Measurements from ENCODE around the gene TXNDC17. TPM values are rescaled to one million over a fixed set of nuclear protein-coding genes. Genes with fewer than 3 reads are reported as not detected.
"Not testable (repeated sequence)": the region's sequence is repeated elsewhere in the genome, so short reads cannot be mapped to it uniquely, and the experiment has no call there.

The TXNDC17 gene
- total RNA-seq, 1 donor from 2014 or later = 59.2 TPM

DNA sequence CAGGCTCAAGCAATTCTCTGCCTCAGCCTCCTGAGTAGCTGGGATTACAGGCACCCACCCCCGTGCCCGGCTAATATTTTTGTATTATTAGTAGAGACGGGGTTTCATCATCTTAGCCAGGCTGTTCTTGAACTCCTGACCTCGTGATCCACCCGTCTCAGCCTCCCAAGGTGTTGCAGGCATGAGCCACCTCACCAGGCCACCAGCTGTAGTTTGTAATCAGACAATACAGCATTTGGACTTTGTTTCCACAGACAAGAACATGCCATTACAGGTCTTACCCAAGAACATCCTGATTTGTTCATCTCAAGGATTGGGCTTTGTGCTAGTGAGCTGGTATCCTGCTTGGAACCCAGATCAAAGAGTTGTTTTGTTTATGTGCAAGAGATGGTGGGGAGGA, 40.8 kb downstream of the TXNDC17 start:
- no peak for DNase-seq (ENCODE audit: low spot score)
- ATAC-seq = no peak

DNA sequence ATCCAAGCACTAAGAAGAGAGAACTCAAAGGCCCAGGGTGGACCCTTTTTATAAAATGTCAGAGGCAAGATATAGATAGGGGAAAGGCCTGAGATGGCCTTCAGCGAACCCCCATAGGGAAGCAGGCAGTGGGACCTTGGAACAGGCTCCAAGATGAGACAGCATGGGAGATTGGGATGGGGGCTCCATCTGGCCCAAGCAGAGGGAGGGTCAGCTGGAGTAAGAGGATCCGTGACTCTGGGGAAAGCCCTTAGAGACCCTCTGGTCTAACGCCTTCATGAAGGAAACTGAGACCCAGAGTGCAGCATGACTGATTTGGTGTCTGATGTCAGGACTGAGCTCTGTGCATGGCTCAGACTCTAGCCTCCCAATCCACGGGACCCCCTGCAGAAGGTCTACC, 41.5 kb downstream of the TXNDC17 start:
- ATAC-seq = no peak
- no peak for DNase-seq (ENCODE audit: low spot score)

DNA sequence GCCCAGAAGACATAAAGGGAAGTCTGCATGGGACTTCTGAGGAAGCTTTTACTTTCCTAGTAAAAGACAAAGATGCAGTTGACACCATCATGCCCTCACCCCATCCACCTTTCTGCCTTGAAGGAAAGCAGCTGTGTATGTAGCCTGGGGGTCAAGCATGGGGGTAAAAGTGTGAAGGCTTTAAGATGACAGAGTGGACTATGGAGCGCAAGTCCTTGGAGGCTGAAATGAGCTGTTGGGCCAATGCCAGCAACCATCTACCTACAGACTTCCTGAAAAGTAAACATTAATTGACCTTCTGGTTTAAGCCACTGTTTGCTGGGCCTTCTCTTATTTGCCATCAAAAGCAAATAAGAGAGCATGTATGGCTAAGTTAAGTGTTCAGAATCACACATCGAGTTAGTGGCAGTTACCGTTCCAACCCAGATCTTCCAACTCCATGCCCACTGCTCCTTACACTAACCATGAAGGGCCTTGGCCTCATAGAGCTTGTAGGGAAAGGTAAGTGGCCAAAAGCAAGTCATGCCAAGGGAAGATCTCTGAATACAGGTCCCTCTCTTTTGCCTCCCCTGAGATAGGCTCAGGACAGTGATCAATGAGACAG, 42.3 kb downstream of the TXNDC17 start:
- no peak for DNase-seq (ENCODE audit: low spot score)

GRCh38 chr17:6683730-6684459, 43.0 kb downstream of the TXNDC17 start:
- DNase-seq (ENCODE audit: low spot score) (no peak), ATAC-seq (peak; percentile 36)

More for the DNA sequence above, 42.3 kb downstream of the TXNDC17 start:
- ATAC-seq = peak; percentile 2

GRCh38 chr17:6684460-6684783, 43.6 kb downstream of the TXNDC17 start:
- ATAC-seq = peak; percentile 41
- no peak for DNase-seq (ENCODE audit: low spot score)

DNA sequence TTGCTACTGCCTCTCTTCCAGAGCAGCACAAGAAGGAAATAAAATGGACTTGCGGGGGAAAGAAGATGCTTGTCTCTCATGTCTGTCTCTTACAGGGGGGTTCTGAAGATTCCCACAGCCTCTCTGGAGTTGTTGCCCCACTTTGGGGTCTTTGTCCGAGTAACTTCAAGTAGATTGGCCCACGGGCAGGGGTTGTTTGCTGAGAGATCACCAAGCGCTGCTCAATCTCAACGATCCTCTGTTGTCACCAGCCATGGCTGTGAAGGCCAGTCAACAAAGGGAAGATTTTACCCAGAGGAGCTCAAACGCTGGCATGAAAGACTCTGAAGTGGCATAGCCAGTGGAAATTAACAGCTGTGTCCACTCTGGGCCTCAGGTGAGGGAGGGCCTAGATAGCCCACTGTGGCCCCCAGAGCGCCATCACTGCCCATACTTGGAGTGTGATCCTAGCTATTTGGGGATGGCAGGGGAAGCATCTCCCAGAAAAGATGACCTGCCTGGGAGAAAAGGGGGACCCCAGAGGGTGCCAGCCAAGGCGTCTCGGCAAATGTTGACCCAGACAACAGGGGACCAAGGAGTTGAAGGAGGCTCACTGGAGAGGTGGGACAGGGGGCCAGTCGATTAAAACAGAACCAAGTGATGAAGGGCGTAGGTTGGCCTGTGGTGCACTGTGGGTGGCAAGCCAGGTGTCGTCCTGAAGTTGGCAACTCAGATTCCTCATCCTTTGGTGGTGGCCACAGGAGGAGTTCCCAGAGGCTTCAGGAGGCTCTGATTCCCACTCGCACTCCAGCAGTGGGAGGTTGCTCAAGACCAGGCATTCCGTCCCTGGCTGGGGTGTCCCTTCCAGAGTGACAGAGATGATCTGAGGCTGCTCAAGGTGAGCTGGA, 44.3 kb downstream of the TXNDC17 start:
- peak; percentile 9 for ATAC-seq

GRCh38 chr17:6686026-6686425, 45.2 kb downstream of the TXNDC17 start:
- ATAC-seq = peak; percentile 25
- no peak for DNase-seq (ENCODE audit: low spot score)

More for the DNA sequence above, 44.3 kb downstream of the TXNDC17 start:
- DNase-seq (ENCODE audit: low spot score) = no peak

GRCh38 chr17:6688944-6689343, 48.1 kb downstream of the TXNDC17 start:
- ATAC-seq (no peak), DNase-seq (ENCODE audit: low spot score) (no peak)

DNA sequence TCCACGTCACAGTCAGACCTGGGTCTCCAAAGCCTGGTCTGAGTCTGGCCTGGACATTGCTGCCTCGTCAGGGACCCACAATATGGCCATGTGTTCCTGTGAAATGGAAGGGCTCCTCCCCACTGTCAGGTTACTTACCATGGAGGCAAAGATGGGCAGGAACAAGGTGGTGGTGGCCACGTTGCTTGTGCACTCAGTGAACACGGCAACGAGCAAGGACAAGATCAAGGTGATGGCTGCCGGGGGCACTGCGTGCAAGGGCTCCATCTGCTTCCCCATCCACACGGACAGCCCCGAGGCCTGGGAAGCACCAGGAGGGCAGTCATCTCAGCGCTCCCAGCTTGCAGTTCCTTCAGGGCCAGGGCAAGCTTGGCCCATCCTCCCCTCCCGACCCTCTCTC, 49.8 kb downstream of the TXNDC17 start:
- DNase-seq (ENCODE audit: low spot score) = no peak
- ATAC-seq = peak; percentile 4

DNA sequence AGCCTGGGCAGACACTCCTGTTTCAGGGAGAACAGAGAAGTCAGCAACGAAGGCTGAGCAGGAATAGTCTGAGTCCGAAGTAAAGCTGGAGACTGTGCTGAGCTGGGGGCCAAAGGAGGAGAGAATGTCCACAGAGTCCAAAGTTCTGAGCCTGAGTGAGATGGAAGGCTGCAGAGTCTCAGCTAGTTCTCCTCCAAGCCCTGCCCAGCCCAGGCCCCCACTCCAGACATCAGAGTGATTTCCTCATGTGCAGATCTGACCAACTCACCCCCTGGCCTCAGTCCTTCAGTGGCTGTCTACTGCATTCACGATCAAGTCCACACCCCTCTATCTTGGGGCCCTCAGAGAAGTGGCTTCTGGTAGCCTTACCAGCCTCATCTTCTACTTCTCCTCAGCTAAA, 50.7 kb downstream of the TXNDC17 start:
- ATAC-seq = no peak
- no peak for DNase-seq (ENCODE audit: low spot score)

GRCh38 chr17:6691958-6692357, 51.1 kb downstream of the TXNDC17 start:
- not testable (repeated sequence) for DNase-seq (ENCODE audit: low spot score); ATAC-seq

Other genes with a start within 250 kb of the TXNDC17 start
- not detected for gene AIPL1, start 205.9 kb upstream of the TXNDC17 start, total RNA-seq
- 0.23 TPM for gene PIMREG, start 196.6 kb upstream of the TXNDC17 start, total RNA-seq
- gene PITPNM3, start 84.5 kb upstream of the TXNDC17 start, total RNA-seq = 1.8 TPM
- gene KIAA0753, start 349 bp upstream of the TXNDC17 start, total RNA-seq = 3.1 TPM
- 6.5 TPM for gene MED31, start 10.5 kb downstream of the TXNDC17 start, total RNA-seq
- gene C17orf100, start 10.7 kb downstream of the TXNDC17 start, total RNA-seq = 1.9 TPM
- gene SLC13A5, start 72.3 kb downstream of the TXNDC17 start, total RNA-seq = 273 TPM
- 27.2 TPM for gene XAF1, start 115.0 kb downstream of the TXNDC17 start, total RNA-seq
- gene FBXO39, start 135.2 kb downstream of the TXNDC17 start, total RNA-seq = 0.13 TPM
- not detected for gene TEKT1, start 190.7 kb downstream of the TXNDC17 start, total RNA-seq